Stimulated activated CD8-positive, alpha-beta memory T cell treated with anti-CD3 and anti-CD28 coated beads, Interleukin-15, amount 100 ng/mL, for 24 hours (primary cell): Measurements from ENCODE around the gene CROCC.

Experiments used
- DNase-seq: peaks from one replicate; pipeline ENCODE4 v3.0.0-alpha.2; 2020; ENCODE audit warnings: low read depth

Gene CROCC

DNA sequence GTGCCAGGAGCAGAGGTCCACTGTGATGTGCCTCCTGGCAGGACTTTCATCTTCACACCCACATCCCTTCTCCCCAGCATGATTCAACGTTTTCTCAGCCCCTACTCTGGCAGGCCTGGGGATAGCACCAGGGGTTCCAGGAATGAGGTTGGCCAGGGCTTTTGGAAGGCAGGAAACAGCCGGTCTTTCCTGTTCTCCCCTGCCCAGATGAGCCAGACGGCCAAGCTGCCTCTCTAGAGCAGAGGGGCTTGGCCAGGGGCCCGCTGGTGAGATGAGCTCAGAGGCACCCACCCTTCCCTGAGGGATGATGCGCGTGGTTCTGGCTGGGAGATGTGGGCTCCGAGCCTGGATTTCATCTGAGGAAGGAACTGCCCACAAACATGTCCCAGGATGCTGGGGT, 63.0 kb downstream of the CROCC start:
- no peak for DNase-seq

GRCh38 chr1:16986113-16986512, 64.4 kb downstream of the CROCC start:
- DNase-seq = no peak

DNA sequence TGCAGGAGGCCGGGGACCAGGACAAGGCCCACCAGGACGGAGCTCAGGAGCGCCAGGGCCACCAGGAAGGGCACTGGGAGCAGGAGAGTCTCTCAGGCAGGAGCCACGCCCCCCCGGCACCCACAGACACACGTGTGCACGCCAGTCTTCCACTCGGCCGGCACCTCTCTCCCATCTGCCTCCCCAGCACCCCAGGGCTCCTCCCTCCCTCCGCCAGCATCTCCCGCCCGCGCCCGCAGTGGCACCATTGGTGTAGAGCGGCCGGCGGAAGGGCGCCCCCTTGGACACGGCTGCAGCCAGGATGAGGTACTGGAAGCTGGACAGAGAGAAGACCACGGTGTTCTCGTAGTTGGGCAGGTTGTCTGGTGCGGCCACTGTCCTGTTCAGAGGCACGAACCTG, 64.8 kb downstream of the CROCC start:
- DNase-seq = no peak

DNA sequence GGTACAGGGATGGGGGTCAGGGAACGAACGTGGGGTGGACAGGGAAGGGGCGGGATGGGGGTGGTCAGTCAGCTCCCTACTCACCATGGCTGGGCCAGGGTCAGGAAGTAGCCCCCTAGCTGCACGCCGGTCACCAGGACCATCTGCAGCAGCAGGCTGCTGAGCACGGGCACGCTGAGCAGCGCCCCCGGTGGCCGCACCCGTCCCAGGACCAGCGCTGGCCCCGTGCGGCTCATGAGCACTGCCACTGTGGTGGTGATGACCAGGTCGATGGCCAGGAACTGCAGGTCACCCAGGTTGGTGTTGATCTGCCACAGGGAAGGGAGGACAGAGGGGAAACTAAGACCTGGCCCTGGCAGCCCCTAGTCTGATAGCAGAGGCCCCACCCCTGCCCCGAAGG, 65.2 kb downstream of the CROCC start:
- no peak for DNase-seq

GRCh38 chr1:16988210-16988609, 66.5 kb downstream of the CROCC start:
- no peak for DNase-seq

DNA sequence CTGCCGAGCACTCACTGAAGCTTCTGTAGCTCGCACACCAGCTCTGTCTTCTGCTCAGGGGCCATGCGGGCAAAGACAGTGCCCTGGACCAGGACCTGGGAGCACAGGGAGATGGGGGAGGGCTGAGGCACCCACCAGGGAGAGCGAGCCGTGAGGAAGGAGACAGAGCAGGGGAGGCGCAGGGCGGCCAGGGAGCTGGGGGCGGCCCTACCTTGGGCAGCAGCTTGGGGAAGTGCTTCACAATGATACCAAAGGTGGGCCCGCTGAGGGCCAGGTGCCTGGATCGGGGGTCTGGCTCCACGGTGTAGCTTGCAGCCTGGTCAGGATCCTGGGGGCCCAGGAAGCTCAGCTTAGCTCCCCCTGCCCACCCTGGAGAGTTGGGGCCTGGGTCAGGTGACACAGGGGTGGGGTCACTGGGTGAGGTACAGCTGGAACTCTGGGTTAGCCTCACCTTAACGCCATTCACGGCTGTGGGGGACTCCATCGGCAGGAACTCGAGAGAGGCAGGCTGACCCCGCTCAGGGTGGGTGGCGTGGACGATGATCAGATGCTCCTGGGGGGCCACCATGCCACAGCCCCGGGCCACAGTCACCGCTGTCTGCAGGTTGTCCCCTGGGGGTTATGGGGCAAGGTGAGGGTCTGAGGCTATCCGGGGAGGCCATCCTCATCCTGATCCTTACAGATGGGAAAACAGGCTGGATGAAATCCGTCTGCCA, 68.1 kb downstream of the CROCC start:
- DNase-seq = no peak

DNA sequence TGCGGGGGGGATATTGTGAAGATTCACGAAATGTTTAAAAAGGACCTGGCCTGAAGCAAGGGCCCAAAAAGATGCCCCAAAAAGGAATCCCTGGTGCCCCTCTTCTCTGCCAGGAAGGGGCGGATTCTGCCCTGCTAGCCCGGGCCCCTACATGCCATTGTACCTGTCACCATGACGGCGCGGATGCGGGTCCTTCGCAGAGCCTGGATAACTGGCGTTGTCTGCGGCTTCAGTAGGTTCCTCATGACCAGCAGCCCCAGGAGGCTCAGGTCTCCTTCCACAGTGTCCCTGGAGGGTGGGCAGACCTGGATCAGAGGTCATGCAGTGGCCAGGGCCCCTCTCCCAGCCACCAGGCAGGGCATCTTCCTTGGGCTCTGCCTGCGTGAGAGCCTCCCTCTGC, 69.8 kb downstream of the CROCC start:
- no peak for DNase-seq

DNA sequence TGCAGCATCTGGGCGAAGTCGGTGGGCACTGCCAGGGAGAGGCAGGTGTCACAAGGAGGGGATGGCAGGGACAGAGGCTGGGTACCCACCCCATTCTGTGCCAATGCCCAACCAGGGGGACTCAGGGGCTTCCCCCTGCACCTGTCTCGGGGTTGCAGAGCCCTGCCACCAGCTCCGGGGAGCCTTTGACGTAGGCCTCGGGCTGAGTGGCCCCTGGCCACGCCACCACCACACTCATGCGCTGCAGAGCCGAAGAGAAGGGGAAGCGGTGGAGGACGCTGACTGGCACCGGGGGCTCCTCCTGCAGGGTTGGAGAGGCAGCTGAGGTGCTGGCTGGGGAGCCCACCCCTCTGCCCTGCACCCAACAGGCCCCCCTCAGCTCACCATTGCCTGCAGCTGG, 70.4 kb downstream of the CROCC start:
- DNase-seq = no peak

- no peak for DNase-seq
These were observed 70.9 kb downstream of the CROCC start for GRCh38 chr1:16992675-16993074.

DNA sequence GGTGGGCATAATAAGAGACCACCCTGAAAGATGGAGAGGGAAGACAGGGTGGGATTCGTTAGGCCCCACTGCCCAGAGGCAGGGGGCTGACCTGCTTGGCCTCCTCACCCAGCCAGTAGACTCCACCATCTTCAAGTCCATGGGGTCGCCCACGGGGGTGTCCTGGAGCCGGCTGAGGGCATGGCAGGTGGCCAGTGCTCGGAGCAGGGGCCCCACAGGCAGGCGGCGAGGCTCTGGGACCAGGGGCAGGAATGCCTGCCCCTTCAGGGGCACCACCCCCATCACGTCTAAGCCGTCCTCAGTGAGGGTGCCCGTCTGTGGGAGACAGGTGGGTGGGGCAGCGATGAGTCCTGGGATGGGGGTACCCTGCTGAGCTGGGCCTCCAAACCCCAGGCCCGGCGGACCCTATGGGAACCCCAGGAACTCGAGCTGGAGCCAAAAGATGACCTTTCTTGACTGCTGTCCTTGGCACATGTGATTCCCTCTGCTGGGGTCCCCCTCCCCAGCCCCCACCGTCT, 71.8 kb downstream of the CROCC start:
- DNase-seq = no peak

DNA sequence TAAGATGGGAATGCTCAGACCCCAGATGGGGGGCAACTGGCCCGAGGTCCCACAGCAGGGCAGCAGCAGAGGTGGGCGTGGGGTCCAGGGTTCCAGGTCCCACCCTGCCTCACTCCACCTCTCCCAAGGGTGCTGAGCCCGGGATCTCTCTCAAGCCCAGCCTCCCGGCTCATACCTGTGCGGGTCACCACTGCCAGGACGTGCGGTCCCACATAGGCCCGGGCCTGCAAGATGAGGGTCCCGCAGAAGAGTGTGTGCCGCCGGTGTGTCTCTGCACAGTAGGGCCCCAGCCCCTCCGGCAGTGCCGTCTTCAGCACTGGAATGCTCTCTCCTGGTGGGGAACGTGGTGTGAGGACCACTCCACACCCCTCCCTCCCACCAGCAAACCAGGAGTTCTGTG, 75.1 kb downstream of the CROCC start:
- DNase-seq = no peak

- DNase-seq = no peak
These were observed 76.9 kb downstream of the CROCC start for GRCh38 chr1:16998589-16998988.

DNA sequence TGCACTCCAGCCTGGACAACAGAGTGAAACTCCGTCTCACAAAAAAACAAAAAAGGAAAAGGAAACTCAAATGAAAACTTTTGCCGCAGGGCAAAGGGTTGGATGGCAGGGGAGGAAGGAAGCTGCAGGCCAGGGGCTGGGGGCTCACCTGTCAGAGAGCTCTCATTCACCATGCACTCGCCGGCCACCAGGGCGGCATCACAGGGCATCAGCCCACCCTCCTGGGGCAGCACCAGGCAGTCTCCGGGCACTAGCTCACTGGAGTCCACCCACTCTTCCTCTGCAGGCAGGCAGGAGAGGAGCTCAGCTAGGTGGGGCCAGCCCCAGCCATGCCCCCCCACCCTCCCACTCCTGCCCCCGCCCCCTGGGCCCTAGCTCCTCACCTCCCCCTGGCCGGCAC, 78.1 kb downstream of the CROCC start:
- DNase-seq = no peak

DNA sequence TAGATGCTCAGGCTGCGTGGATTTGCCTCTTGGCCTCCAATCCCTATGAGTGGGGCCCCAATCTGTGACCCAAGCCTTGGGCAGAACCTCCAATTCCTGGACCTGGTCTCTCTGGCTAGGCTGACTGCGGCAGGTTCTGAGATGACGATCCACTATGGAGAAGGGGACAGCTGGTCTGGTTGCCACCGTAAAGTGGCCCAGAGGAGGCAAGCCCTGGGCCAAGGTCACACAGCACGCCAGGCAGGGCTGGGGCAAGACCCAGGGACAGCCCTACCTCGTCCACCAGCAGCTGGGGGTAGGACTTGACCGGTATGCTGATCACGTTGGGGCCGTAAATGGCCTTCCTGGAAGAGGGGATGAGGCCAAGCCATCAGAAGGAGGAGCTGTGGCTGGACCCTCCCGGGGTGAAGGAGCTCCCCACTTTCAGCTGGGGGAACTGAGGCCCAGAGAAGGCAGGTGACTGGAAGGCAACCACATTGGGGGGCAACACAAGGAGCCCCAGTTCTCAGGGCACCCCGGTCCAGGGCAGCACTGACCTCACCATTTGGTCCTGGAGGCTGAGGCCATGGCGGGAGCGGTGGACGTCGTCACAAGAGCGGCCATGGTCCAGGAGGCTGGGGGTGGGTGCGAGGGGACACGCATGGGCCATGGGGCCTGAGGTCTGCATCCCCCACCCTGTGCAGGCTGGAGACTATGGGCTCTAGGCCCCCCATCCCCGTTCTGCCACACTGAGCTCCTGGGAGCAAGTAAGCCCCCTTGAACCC, 80.2 kb downstream of the CROCC start:
- DNase-seq = no peak

- DNase-seq = no peak
These were observed 80.8 kb downstream of the CROCC start for GRCh38 chr1:17002524-17002902.

DNA sequence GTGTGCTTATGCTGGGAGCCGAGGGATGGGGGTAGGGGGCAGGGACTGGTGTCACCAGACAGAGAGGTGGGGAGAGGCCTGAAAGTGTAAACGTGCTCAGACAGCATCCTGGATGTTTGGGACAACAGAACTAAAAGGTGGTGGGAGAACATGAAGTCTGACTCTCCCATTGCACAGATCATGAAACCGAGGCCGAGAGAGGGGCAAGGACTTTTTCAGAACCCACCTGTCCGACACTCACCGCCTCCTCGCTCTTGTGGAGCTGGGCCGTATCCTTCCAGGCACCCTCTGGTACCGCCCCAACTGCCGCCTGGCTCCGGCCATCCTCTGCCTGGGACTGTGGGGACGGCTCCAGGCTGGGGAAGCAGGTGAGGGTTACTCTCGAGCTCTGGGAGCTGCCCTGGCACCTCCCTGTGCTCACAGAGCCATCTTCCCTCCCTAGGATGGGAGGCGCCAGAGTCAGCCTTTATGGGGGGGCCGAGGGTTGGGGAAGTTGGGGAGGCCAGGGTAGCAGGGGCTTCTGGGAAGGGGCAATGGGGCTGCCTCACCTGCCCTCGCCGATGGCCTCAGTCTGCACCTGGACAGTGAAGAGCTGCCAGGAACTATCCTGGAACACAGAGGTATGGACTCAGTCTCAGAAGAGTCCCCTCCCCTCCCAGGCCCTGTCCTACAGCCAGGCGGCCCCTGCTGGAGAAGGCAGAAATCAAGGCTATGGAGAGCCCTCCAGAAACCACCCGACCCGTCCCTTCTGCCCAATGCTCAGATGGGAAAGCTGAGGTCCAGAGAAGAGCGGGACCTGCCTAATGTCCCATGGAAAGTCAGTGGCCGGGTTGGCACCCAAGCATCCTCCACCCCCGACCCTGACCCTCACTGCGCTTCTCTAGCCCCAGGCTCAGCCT, 83.0 kb downstream of the CROCC start:
- no peak for DNase-seq

- DNase-seq = no peak
These were observed 83.6 kb downstream of the CROCC start for GRCh38 chr1:17005365-17005740.

- no peak for DNase-seq
These were observed 85.4 kb downstream of the CROCC start for GRCh38 chr1:17007121-17007520.

GRCh38 chr1:17008208-17008855, 86.6 kb downstream of the CROCC start:
- no peak for DNase-seq

DNA sequence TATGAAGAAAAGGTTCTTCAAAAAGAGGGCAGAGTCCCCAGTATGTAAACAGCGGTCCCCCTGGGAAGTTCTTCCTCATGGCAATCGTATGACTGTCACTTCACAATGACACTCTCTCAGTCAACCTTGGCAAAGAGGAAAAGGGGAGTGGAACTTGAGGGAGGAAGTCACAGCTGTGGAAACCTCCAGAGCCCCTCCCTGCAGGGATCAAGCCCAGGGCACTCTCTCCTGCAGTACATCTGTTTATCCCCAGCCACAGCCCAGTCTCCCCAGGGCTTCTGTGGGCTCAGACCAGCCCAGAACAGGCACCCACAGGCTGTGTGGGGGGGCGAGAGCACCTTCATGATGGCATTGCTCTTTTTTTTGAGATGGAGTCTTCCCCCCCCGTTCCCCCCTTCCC, 88.0 kb downstream of the CROCC start:
- no peak for DNase-seq

- DNase-seq = no peak
These were observed 89.3 kb downstream of the CROCC start for GRCh38 chr1:17011092-17011438.
